ENCODE data around the gene KCNJ16.
A peak's percentile ranks its signal among the peaks of the same experiment; 100 is the strongest.

Gene KCNJ16

DNA sequence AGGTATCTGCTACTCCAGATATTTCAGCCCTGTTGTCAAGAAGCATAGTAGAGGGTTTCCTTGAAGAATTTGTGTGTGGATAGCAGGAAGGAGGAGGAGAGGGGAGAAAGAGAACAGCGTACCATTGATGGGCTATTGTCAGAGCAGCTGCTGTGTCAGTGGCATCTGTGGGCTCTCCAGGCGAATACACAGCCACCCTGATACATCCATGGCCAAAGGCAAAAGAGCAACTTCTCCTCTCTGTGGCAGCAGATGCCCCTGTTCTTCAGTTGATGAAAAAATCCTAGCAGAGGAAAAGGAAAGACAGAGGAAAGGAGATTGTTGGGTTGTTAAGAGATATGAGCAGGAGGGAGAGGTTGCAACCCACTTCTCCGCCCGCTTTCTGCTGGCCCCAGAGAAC, 82.1 kb downstream of the KCNJ16 start:
- Mint-ChIP-seq H3K27me3 (peaks cover 2% of the 10 kb centered on the region), H3K9me3 (ENCODE audit: low read depth) (no peaks in the 10 kb centered on the region), H3K4me3 (no peak overlapping the region), H3K36me3 (no peaks in the 10 kb centered on the region), H3K4me1 (ENCODE audit: low read depth) (no peaks in the 10 kb centered on the region), H3K27ac (no peak overlapping the region)

DNA sequence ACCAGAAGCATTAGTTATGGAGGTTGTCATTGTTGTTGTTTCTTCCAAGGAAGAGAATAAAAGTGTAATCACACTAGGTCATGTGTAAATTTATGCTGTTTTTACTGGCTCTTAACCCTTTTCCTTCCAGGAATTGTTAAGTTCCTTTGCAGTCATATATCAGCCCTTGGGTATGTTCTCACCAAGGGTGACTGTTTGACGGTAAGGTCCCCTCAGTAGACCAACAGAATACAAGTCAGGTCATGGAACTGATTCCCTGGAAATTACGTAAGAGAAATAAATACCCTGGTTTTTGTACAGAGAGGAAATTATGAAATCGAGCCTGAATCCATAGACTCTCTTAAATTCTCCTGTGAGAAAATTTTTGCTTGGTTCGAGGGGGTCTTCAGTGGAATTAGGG, 83.2 kb downstream of the KCNJ16 start:
- Mint-ChIP-seq H3K27ac (no peak overlapping the region), H3K9me3 (ENCODE audit: low read depth) (no peaks in the 10 kb centered on the region), H3K4me3 (no peak overlapping the region), H3K4me1 (ENCODE audit: low read depth) (no peaks in the 10 kb centered on the region), H3K36me3 (no peaks in the 10 kb centered on the region), H3K27me3 (peaks cover 1% of the 10 kb centered on the region)

DNA sequence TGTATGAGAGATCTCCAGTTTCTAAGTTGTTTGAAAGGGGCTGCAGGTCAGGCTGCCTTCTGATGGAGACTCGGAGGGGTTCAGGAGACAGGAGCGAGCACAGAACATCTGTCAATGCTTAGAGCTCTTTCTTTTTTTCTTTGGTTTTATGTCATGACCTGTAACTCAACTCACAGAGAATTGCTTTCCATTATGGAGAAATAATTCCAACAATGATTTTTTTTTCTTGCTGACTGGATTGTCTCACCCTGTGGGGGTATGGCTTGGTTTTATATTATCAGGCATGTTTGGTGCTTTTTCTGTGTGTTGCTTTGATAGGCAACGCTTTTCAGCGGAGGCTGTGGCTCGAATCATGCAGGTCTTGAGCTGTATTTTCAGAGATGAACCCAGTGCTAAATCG, 83.6 kb downstream of the KCNJ16 start:
- Mint-ChIP-seq H3K27me3 (peaks cover 2% of the 10 kb centered on the region), H3K4me1 (ENCODE audit: low read depth) (no peaks in the 10 kb centered on the region), H3K9me3 (ENCODE audit: low read depth) (no peaks in the 10 kb centered on the region), H3K36me3 (no peaks in the 10 kb centered on the region), H3K4me3 (no peak overlapping the region), H3K27ac (no peak overlapping the region)

DNA sequence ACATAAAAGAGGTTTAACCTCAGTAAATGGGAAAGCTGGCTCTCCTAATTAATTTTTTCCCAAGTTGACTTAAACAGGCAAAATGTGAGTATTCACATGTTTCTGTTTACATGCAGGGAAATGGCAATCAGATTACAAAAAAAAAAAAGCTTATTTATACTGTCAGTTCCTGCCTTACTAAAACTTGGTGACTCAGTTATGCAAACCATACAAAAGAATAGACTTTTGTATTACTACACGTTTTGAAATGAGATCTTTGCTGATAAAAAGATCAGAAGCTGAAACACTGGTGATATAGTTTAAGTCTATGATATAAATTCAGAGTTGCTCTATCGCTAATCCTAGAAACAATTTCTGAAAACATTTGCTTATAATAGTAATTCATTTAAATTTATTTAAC, 85.0 kb downstream of the KCNJ16 start:
- no peak overlapping the region for H3K4me3 Mint-ChIP-seq
- no peak overlapping the region for H3K27ac Mint-ChIP-seq
- H3K27me3 Mint-ChIP-seq: peaks cover 7% of the 10 kb centered on the region
- H3K36me3 Mint-ChIP-seq: no peaks in the 10 kb centered on the region
- H3K4me1 Mint-ChIP-seq (ENCODE audit: low read depth): no peaks in the 10 kb centered on the region
- no peaks in the 10 kb centered on the region for H3K9me3 Mint-ChIP-seq (ENCODE audit: low read depth)

DNA sequence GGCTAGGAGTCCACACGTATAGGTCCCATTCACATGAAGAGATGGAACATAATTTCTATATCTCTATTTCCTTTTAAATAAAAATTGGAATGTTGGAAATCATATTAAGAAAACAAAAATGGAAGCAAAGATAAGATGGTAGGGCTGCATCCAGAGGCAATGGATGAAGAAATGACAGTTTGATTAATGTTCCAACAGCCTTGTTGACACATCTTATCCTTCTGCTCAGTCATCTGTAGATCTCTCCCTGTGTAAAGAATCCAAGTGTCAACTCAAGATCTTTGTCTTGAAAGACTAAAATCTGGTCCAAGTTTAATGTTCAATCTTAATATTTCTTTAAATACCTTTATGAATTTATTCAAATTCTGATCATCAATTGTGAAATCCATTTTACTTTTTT, 86.5 kb downstream of the KCNJ16 start:
- no peaks in the 10 kb centered on the region for H3K9me3 Mint-ChIP-seq (ENCODE audit: low read depth)
- no peaks in the 10 kb centered on the region for H3K36me3 Mint-ChIP-seq
- no peak overlapping the region for H3K4me3 Mint-ChIP-seq
- H3K4me1 Mint-ChIP-seq (ENCODE audit: low read depth): no peaks in the 10 kb centered on the region
- peaks cover 12% of the 10 kb centered on the region for H3K27me3 Mint-ChIP-seq
- no peak overlapping the region for H3K27ac Mint-ChIP-seq

DNA sequence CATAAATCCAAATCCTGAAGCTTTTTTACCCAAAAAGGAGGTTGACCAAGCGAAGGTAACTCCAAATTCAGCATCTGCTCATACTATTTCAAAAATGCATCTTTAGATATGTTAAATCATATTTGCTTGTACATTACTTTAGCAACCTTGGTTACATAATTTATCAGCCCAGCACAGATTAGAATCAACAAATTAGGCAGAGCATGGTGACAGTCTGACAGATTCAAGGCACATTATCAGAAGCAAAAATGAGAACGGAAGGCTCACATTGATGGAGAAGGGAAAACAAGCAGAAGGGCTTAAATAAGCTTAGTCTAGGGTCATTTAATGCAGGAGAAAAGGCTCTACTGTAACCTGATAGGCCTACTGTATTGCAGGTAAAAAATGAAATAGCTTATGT, 90.4 kb downstream of the KCNJ16 start:
- Mint-ChIP-seq H3K4me3 (no peak overlapping the region), H3K36me3 (no peaks in the 10 kb centered on the region), H3K9me3 (ENCODE audit: low read depth) (no peaks in the 10 kb centered on the region), H3K4me1 (ENCODE audit: low read depth) (peaks cover 20% of the 10 kb centered on the region), H3K27me3 (peaks cover 37% of the 10 kb centered on the region), H3K27ac (no peak overlapping the region)

DNA sequence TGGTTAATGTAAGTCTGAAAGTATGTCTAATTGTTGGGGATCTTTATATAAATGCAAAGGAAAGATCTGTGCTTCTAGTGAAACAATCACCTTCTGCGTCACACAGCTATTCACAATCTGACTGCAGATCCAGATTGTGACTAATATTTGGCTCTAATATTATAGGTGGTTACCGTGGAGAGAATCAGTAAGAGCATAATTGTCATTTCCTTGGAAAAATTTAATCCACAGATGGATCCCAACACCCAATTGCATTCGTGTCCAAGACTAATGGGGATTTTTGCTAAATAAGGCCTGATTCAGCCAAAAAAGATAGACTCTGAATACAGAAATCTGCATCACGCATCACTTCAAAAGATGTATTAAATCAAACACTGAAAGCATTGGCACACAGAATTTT, 91.6 kb downstream of the KCNJ16 start:
- peaks cover 21% of the 10 kb centered on the region for H3K4me1 Mint-ChIP-seq (ENCODE audit: low read depth)
- H3K36me3 Mint-ChIP-seq: no peaks in the 10 kb centered on the region
- no peak overlapping the region for H3K27ac Mint-ChIP-seq
- no peaks in the 10 kb centered on the region for H3K9me3 Mint-ChIP-seq (ENCODE audit: low read depth)
- H3K4me3 Mint-ChIP-seq: no peak overlapping the region
- peaks cover 48% of the 10 kb centered on the region for H3K27me3 Mint-ChIP-seq

DNA sequence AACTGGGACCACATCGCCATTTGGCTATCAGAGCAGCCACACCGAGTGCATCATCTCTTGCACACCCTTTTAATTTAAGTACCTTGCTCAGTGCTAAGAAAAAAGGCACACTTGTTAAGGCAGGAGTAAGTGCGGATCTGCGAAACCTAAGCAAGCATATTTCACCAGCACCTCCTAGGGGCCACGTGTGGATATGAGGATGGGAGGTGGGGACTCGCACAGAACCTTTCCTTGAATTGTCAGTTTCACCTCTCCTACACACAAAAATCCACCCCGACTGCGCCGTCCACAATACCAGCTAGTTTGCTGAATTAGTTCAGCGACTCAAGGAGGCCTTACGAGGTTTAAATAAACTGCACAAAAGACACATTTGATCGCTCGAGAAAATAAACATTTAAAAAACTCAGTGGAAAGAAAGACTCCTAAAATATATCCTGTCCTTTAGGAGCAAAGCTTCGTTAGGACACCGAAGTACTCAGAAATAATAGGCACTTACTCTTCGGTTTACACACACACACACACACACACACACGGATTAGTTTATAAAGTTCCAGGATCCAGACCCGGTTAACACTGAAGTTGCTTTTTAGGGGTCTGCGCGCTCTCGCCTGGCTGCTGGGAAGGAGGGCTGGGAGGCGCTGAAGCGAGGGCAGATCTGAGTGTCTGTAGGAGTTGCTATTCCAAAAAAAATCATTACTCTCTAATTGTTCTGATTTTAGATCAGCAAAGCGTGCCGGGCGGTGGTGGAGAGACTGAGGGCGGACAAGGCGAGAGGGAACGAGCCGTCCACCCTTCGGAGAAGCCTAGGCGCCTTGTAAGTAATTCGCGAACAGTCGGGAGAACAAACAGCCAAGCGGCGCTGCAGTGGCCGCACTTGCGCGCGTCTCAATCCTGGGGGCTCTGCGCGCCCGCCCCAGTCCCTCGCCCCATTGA, 93.3 kb downstream of the KCNJ16 start:
- Mint-ChIP-seq H3K4me1 (ENCODE audit: low read depth) (peaks cover 21% of the 10 kb centered on the region), H3K27ac (no peak overlapping the region), H3K9me3 (ENCODE audit: low read depth) (no peaks in the 10 kb centered on the region), H3K27me3 (peaks cover 50% of the 10 kb centered on the region), H3K4me3 (peak overlapping the region; percentile 77), H3K36me3 (no peaks in the 10 kb centered on the region)

DNA sequence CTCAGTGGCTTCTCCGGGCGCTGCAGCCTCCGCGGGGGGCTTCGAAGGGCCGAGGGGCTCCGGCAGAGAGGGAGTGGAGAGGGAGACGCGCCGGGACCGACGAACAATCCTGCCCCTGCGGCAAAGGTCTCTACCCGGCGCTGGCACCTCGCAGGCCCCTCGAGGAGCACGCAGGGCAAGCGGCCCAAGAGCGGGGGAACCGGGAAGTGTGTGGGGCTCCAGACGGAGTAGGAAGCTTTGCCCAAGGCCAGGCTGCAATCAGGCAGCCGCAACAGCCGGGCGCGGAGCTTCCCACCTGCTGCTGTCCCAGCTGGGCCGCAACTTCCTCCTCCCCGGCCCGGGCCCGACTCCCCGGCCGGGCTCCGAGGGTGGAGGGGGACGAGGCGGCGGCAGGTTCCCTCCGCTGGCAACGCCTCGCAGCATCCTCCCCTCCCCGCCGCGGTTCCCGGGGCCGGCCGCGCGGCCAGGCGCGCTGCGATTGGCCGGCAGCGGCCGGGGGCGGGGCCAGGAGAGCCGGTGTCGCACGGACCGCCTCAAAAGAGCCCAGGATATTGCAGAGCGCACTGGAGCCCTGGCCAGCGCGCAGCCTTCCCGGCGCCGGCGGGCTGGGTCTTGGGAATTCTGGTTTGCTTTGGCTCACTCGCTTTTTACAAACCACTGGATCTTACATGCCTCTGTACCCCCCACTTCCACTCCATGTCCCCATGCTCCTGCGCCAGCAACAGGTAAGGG, 94.1 kb downstream of the KCNJ16 start, which contains the start of gene KCNJ2:
Gene KCNJ2, plus strand, starts transcription at position 556 of the 732 bp plus-strand sequence. CDS start 5,508 bp downstream, outside the sequence.
- peak within 1 kb of the TSS; percentile 77 for H3K4me3 Mint-ChIP-seq
- peaks cover 49% of the 10 kb centered on the region for H3K27me3 Mint-ChIP-seq
- peaks cover 21% of the 10 kb centered on the region for H3K4me1 Mint-ChIP-seq (ENCODE audit: low read depth)
- no peaks in the 10 kb centered on the region for H3K36me3 Mint-ChIP-seq
- H3K9me3 Mint-ChIP-seq (ENCODE audit: low read depth): no peaks in the 10 kb centered on the region
- no peak within 1 kb of the TSS for H3K27ac Mint-ChIP-seq

DNA sequence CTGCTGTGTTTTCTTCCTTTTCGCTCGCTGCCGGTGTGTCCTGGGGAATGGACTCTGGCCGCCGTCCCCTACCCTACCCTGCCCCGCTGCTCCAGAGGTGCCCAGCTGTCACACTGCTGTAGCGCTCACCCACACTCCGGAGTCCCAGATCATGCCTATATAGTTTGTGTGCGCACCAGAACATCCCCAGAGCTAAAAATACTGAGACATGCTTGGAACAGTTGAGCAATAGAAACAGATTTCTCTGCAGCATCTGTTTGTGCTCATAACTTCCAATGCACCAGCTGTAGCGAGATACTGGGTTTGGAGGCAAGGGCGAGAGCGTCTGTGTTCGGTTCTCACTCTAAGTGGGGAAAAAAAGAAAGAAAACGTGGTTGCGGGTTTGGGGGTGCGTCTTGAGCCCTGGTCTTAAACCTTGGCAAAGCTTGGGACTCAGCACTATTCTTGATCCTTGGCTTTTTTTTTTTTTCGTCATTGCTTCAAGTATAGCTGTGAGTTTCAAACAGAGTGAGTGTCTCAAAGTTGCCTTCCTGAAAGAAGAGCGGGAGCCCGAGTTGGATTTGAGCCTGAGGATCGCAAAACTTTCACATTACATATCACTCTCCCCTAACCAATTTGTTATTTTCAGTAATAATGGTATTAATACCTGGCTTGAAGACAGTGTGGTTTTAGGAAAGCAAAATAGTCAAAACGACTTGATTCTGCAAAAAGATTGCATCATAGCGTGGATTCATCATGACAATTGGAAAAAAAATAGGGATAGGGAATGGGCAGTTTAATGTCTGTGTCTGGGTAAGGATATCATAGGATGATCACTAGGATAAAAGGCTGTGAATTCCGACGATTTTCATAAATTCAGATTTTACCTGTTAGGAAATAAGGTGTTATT, 94.9 kb downstream of the KCNJ16 start:
- H3K27ac Mint-ChIP-seq: no peak overlapping the region
- peaks cover 21% of the 10 kb centered on the region for H3K4me1 Mint-ChIP-seq (ENCODE audit: low read depth)
- H3K36me3 Mint-ChIP-seq: no peaks in the 10 kb centered on the region
- H3K9me3 Mint-ChIP-seq (ENCODE audit: low read depth): no peaks in the 10 kb centered on the region
- peak overlapping the region; percentile 71 for H3K4me3 Mint-ChIP-seq
- peaks cover 47% of the 10 kb centered on the region for H3K27me3 Mint-ChIP-seq

DNA sequence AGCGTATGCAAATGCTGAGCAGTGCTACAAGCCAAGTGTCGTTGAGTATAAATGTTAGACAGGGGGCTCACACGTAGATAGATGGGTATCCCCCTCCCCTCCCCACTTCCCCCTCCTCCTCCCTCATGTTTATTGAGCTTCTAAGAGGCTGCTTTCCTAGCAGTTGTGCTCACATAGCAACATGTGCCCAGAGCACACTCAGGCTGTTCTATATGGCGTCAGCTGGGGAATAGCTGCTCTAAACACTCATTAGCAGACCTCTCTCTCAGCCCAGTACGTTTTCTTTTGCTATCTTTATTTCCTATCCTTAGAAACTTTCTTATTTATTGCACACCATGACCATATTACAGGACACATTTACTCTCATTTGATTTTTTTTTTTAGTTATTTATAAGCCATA, 96.1 kb downstream of the KCNJ16 start:
- no peak overlapping the region for H3K27ac Mint-ChIP-seq
- no peaks in the 10 kb centered on the region for H3K36me3 Mint-ChIP-seq
- no peak overlapping the region for H3K4me3 Mint-ChIP-seq
- H3K9me3 Mint-ChIP-seq (ENCODE audit: low read depth): no peaks in the 10 kb centered on the region
- peaks cover 21% of the 10 kb centered on the region for H3K4me1 Mint-ChIP-seq (ENCODE audit: low read depth)
- peaks cover 44% of the 10 kb centered on the region for H3K27me3 Mint-ChIP-seq

DNA sequence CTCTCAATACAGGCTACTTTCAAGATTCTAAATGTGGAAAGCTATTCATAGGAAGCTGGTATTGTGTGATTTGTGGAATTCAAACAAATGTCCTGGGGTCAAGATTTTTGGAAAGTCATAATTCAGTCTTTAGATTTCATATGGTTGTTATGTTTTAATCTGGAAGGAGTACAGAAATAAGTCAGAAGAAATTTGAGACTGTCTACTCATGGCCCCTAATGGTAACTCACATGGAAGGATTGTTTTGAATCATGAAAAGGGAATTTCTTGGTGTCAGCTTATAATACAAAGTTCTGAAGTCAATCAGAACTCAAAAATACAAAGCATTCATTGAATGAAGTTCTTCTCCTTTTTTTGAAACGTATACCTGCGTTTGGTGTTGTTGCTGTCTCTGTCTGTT, 97.4 kb downstream of the KCNJ16 start:
- no peak overlapping the region for H3K4me3 Mint-ChIP-seq
- no peaks in the 10 kb centered on the region for H3K36me3 Mint-ChIP-seq
- no peak overlapping the region for H3K27ac Mint-ChIP-seq
- peaks cover 35% of the 10 kb centered on the region for H3K27me3 Mint-ChIP-seq
- H3K9me3 Mint-ChIP-seq (ENCODE audit: low read depth): no peaks in the 10 kb centered on the region
- H3K4me1 Mint-ChIP-seq (ENCODE audit: low read depth): peaks cover 21% of the 10 kb centered on the region

DNA sequence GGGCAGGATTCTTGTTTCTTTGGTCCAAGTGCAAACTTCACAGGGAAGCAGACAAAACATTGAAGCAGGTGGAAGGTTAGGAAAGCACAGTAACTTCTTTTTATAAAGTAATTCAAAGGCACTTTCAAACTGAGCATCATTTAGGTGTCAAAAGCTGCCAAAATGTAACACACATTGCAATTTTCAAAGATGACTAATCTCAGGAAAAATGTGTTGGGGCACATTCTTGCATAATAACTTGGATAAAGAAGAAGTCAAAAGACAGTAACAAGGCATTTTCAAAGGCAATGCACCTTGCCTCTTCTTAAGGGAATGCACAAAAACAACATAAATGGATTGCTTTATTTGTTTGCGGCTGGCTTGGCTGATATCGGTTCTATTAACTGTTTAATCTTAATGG, 97.9 kb downstream of the KCNJ16 start:
- Mint-ChIP-seq H3K4me3 (no peak overlapping the region), H3K9me3 (ENCODE audit: low read depth) (no peaks in the 10 kb centered on the region), H3K27me3 (peaks cover 32% of the 10 kb centered on the region), H3K36me3 (no peaks in the 10 kb centered on the region), H3K27ac (no peak overlapping the region), H3K4me1 (ENCODE audit: low read depth) (peaks cover 18% of the 10 kb centered on the region)

DNA sequence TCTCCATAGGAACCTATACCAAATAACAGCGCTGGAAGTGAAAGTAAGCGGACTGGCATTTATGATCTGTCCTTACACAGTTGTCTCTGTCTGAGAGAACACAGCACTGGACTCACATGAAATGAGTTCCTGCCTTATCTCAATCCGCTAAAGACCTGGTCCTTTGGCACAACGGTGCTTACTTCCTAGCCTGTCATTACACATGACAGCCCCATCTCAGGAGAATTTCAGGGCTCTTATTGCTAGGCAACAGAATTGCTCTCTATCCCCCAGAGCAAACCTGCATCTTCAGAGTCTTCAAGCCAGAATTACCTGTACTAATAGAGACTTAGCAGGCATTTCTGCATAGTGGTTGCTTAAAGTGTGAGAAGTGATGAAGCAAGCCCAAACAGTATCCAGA, 98.7 kb downstream of the KCNJ16 start:
- no peaks in the 10 kb centered on the region for H3K9me3 Mint-ChIP-seq (ENCODE audit: low read depth)
- H3K27ac Mint-ChIP-seq: no peak overlapping the region
- H3K4me1 Mint-ChIP-seq (ENCODE audit: low read depth): peaks cover 11% of the 10 kb centered on the region
- H3K27me3 Mint-ChIP-seq: peaks cover 26% of the 10 kb centered on the region
- H3K36me3 Mint-ChIP-seq: no peaks in the 10 kb centered on the region
- H3K4me3 Mint-ChIP-seq: no peak overlapping the region

DNA sequence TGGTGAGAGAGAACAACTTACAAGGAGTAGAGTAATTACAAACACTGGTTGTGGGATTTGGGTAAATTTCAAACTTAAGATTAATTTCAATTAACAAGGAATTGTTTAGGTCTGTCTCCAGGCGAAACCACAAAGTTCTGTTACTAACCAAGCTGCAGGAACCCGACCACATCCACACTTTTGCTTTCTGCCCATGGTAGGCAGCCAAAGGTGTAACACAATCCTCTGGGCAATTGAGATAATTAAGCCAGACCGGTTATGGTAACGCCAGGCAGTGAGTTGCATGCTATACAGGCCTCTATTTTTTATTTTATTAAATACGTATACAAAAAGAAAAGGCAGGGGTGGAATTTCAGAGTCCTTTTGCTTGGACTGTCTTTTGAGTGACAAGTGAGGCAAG, 106.4 kb downstream of the KCNJ16 start:
- H3K9me3 Mint-ChIP-seq (ENCODE audit: low read depth): no peaks in the 10 kb centered on the region
- no peaks in the 10 kb centered on the region for H3K36me3 Mint-ChIP-seq
- H3K4me3 Mint-ChIP-seq: no peak overlapping the region
- no peak overlapping the region for H3K27ac Mint-ChIP-seq
- H3K27me3 Mint-ChIP-seq: peaks cover 3% of the 10 kb centered on the region
- H3K4me1 Mint-ChIP-seq (ENCODE audit: low read depth): no peaks in the 10 kb centered on the region

All from activated naive CD8-positive, alpha-beta T cell (primary cell).